ENCODE measurements around the gene ADPRS.

The ADPRS gene

DNA sequence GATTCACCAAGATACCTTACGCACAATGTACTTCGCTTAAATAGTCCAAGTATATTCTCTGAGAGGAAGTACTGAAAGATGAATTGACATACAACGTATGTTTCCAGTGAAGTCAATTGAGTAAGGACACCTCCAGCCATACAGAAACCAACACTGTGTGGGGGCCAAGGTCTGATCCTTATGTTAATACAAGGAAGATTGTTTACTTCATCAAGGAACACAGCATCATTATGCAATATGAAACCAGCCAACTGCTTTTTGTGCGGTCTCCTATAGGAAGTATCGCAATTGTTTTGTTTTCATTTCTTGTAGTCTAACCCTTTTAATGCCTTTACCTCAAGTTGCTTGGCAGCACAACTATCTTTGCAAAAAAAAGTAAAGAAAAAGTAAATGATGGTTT, 33.0 kb upstream of the ADPRS start:
- no peaks in the 10 kb centered on the region for H3K9me3 ChIP-seq (ENCODE audit: control insufficient read depth, low read length)
- no peaks in the 10 kb centered on the region for H3K4me1 ChIP-seq
- no peaks in the 10 kb centered on the region for H3K36me3 ChIP-seq (ENCODE audit: control insufficient read depth, insufficient read depth, low read length)
- H3K79me2 ChIP-seq: no peaks in the 10 kb centered on the region
- no peak overlapping the region for H3K4me3 ChIP-seq (ENCODE audit: low read depth, low read length)
- H3K27me3 ChIP-seq (ENCODE audit: control insufficient read depth, insufficient read depth, low read length): no peaks in the 10 kb centered on the region
- H3K4me2 ChIP-seq (ENCODE audit: low read length): no peak overlapping the region
- no peak overlapping the region for H3K27ac ChIP-seq
- no peak overlapping the region for H3K9ac ChIP-seq
- H2AFZ ChIP-seq: no peak overlapping the region
- TF ChIP-seq, protein P1, sequence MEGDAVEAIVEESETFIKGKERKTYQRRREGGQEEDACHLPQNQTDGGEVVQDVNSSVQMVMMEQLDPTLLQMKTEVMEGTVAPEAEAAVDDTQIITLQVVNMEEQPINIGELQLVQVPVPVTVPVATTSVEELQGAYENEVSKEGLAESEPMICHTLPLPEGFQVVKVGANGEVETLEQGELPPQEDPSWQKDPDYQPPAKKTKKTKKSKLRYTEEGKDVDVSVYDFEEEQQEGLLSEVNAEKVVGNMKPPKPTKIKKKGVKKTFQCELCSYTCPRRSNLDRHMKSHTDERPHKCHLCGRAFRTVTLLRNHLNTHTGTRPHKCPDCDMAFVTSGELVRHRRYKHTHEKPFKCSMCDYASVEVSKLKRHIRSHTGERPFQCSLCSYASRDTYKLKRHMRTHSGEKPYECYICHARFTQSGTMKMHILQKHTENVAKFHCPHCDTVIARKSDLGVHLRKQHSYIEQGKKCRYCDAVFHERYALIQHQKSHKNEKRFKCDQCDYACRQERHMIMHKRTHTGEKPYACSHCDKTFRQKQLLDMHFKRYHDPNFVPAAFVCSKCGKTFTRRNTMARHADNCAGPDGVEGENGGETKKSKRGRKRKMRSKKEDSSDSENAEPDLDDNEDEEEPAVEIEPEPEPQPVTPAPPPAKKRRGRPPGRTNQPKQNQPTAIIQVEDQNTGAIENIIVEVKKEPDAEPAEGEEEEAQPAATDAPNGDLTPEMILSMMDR (IDR thresholded peaks at IDR 0.05): no peak

DNA sequence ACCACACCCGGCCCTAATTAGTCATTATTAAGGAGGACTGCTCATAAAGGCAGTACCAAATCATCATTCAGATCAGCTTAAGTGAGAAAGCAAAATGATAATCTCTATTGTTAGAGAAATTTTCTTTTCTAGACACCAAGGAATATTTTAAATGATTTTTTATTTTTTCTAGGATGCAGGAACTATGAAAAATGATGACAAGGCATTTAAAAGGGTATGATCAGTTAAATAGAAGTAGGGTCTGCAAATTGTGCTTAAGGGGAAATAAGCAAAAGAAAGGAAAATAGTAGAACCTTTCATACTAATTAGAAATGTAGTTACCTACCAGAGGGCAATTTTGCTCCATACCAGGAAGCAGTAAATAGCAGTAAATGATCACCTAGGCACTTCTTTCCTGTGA, 26.4 kb upstream of the ADPRS start:
- no peak overlapping the region for H3K27ac ChIP-seq
- H3K36me3 ChIP-seq (ENCODE audit: control insufficient read depth, insufficient read depth, low read length): no peaks in the 10 kb centered on the region
- TF ChIP-seq, protein P1 (IDR thresholded peaks at IDR 0.05): no peak
- H2AFZ ChIP-seq: no peak overlapping the region
- H3K4me2 ChIP-seq (ENCODE audit: low read length): no peak overlapping the region
- no peaks in the 10 kb centered on the region for H3K9me3 ChIP-seq (ENCODE audit: control insufficient read depth, low read length)
- H3K4me1 ChIP-seq: no peaks in the 10 kb centered on the region
- no peak overlapping the region for H3K4me3 ChIP-seq (ENCODE audit: low read depth, low read length)
- H3K9ac ChIP-seq: no peak overlapping the region
- H3K27me3 ChIP-seq (ENCODE audit: control insufficient read depth, insufficient read depth, low read length): no peaks in the 10 kb centered on the region
- no peaks in the 10 kb centered on the region for H3K79me2 ChIP-seq

DNA sequence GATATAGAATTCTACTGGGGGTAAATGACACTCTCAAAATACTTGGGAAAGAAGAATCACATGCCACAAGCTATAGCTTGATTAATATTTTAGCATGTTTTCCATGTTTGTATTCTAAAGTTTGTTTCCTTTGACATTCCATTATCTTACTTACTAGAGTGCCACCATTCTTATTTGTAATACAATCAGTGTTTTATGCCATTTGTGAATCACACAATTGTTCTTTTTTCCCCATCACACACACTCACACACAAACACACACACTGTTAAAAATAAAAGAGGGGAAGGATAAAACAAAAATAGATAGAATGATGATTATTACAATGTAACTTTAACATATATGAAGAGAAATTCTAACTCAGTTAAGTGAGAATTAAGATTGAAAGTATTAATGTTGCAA, 20.8 kb upstream of the ADPRS start:
- Histone ChIP-seq H3K36me3 (ENCODE audit: control insufficient read depth, insufficient read depth, low read length) (no peaks in the 10 kb centered on the region), H3K27me3 (ENCODE audit: control insufficient read depth, insufficient read depth, low read length) (no peaks in the 10 kb centered on the region), H3K9me3 (ENCODE audit: control insufficient read depth, low read length) (no peaks in the 10 kb centered on the region), H3K27ac (no peak overlapping the region), H3K9ac (no peak overlapping the region), H3K4me3 (ENCODE audit: low read depth, low read length) (no peak overlapping the region), H2AFZ (no peak overlapping the region), H3K79me2 (no peaks in the 10 kb centered on the region), H3K4me2 (ENCODE audit: low read length) (no peak overlapping the region), H3K4me1 (no peaks in the 10 kb centered on the region)
- TF ChIP-seq, protein P1 (IDR thresholded peaks at IDR 0.05): no peak

DNA sequence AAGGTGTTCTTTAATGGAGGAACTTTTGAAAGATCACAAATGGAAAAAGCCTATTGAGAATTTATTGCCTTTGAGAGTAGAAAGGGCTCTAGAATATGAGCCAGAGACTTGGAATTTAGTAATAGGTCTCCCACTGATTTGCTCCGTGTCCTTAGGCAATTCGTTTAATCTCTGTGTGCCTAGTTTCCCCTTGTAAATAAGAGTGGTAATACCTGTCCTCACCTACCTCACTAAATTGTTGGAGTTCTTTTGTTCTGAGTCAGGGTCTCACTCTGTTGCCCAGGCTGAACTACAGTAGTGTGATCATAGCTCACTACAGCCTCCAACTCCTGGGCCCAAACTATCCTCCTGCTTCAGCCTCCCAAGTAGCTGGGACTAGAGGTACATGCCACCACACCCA, 19.8 kb upstream of the ADPRS start:
- Histone ChIP-seq H2AFZ (no peak overlapping the region), H3K9ac (no peak overlapping the region), H3K27ac (no peak overlapping the region), H3K36me3 (ENCODE audit: control insufficient read depth, insufficient read depth, low read length) (no peaks in the 10 kb centered on the region), H3K79me2 (no peaks in the 10 kb centered on the region), H3K4me1 (no peaks in the 10 kb centered on the region), H3K4me3 (ENCODE audit: low read depth, low read length) (no peak overlapping the region), H3K27me3 (ENCODE audit: control insufficient read depth, insufficient read depth, low read length) (no peaks in the 10 kb centered on the region), H3K9me3 (ENCODE audit: control insufficient read depth, low read length) (no peaks in the 10 kb centered on the region), H3K4me2 (ENCODE audit: low read length) (no peak overlapping the region)
- TF ChIP-seq, protein P1 (IDR thresholded peaks at IDR 0.05): no peak

DNA sequence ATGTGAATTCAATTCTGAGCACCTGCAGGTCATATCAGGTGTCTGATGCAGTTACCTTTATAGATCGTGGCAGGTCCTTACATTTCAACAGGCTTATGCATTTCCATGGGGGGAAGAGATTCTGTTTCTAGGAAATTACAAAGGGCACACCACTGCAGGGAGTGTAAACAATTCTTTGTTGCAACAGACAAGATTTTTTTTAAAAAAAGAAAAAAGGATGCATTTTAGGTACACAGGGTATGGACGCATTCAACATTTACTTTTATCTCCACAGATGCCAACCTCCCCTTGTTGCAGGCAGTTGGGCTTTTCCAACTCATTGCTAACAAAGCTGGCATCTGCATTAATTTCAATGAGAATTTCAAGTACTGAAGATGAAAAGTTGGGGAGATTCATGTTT, 18.3 kb upstream of the ADPRS start:
- Histone ChIP-seq H3K36me3 (ENCODE audit: control insufficient read depth, insufficient read depth, low read length) (no peaks in the 10 kb centered on the region), H3K4me3 (ENCODE audit: low read depth, low read length) (no peak overlapping the region), H3K4me2 (ENCODE audit: low read length) (no peak overlapping the region), H3K79me2 (no peaks in the 10 kb centered on the region), H3K27ac (no peak overlapping the region), H3K9ac (no peak overlapping the region), H3K9me3 (ENCODE audit: control insufficient read depth, low read length) (no peaks in the 10 kb centered on the region), H3K27me3 (ENCODE audit: control insufficient read depth, insufficient read depth, low read length) (no peaks in the 10 kb centered on the region), H3K4me1 (no peaks in the 10 kb centered on the region), H2AFZ (no peak overlapping the region)
- TF ChIP-seq, protein P1 (IDR thresholded peaks at IDR 0.05): no peak
